Neuron (in vitro differentiated cells): ENCODE measurements around the gene PARD3.

Source experiments
- H2AFZ ChIP-seq: one replicate; pipeline ENCODE4 v1.6.1; 2013; ENCODE audit warnings: low read depth, mild to moderate bottlenecking, inconsistent platforms, low read length, moderate library complexity
- H3K27me3 ChIP-seq: one replicate; pipeline ENCODE4 v1.6.1; 2013; ENCODE audit warnings: low read length; ENCODE audit not compliant: insufficient read depth
- H3K36me3 ChIP-seq: one replicate; pipeline ENCODE4 v1.6.1; 2013; ENCODE audit warnings: low read length; ENCODE audit not compliant: insufficient read depth
- H3K4me1 ChIP-seq: one replicate; pipeline ENCODE4 v1.6.1; 2013; ENCODE audit warnings: low read length; ENCODE audit not compliant: insufficient read depth
- H3K4me3 ChIP-seq: 2 replicates; pipeline ENCODE4 v1.5.1; 2013; ENCODE audit warnings: mild to moderate bottlenecking, low read length, moderate library complexity
- H3K9me3 ChIP-seq: one replicate; pipeline ENCODE4 v1.6.1; 2013; ENCODE audit warnings: low read length

Gene PARD3

GRCh38 chr10:34732926-34733325 is 82.2 kb downstream of the PARD3 start:
- no peaks in the 10 kb centered on the region for H3K36me3 ChIP-seq
- H3K4me3 ChIP-seq = no peak overlapping the region
- peaks cover 9% of the 10 kb centered on the region for H3K4me1 ChIP-seq
- peaks cover 3% of the 10 kb centered on the region for H3K9me3 ChIP-seq
- H2AFZ ChIP-seq = no peak overlapping the region
- no peaks in the 10 kb centered on the region for H3K27me3 ChIP-seq

- Histone ChIP-seq H3K4me1 (peaks cover 16% of the 10 kb centered on the region), H3K27me3 (no peaks in the 10 kb centered on the region), H3K36me3 (no peaks in the 10 kb centered on the region)
Observed at GRCh38 chr10:34731885-34732701, 83.0 kb downstream of the PARD3 start.

GRCh38 chr10:34731213-34731612 is 83.9 kb downstream of the PARD3 start:
- H3K27me3 ChIP-seq = no peaks in the 10 kb centered on the region
- peaks cover 18% of the 10 kb centered on the region for H3K4me1 ChIP-seq
- no peak overlapping the region for H2AFZ ChIP-seq
- no peaks in the 10 kb centered on the region for H3K9me3 ChIP-seq
- H3K4me3 ChIP-seq = no peak overlapping the region
- H3K36me3 ChIP-seq = no peaks in the 10 kb centered on the region

More at GRCh38 chr10:34731885-34732701, 83.0 kb downstream of the PARD3 start:
- Histone ChIP-seq H3K9me3 (no peaks in the 10 kb centered on the region), H3K4me3 (no peak overlapping the region), H2AFZ (no peak overlapping the region)

- Histone ChIP-seq H3K9me3 (no peaks in the 10 kb centered on the region), H3K27me3 (no peaks in the 10 kb centered on the region), H3K4me1 (peaks cover 18% of the 10 kb centered on the region), H3K4me3 (no peak overlapping the region), H2AFZ (no peak overlapping the region), H3K36me3 (no peaks in the 10 kb centered on the region)
Observed at GRCh38 chr10:34730726-34731125, 84.4 kb downstream of the PARD3 start.

- H3K36me3 ChIP-seq = no peaks in the 10 kb centered on the region
- H3K9me3 ChIP-seq = no peaks in the 10 kb centered on the region
- H2AFZ ChIP-seq = no peak overlapping the region
Observed at GRCh38 chr10:34729619-34730018, 85.5 kb downstream of the PARD3 start.

GRCh38 chr10:34728361-34728760 is 86.7 kb downstream of the PARD3 start:
- peaks cover 18% of the 10 kb centered on the region for H3K4me1 ChIP-seq
- no peak overlapping the region for H2AFZ ChIP-seq
- H3K9me3 ChIP-seq = no peaks in the 10 kb centered on the region
- H3K27me3 ChIP-seq = no peaks in the 10 kb centered on the region
- no peak overlapping the region for H3K4me3 ChIP-seq
- no peaks in the 10 kb centered on the region for H3K36me3 ChIP-seq

More at GRCh38 chr10:34729619-34730018, 85.5 kb downstream of the PARD3 start:
- no peaks in the 10 kb centered on the region for H3K27me3 ChIP-seq
- H3K4me3 ChIP-seq = no peak overlapping the region
- peaks cover 18% of the 10 kb centered on the region for H3K4me1 ChIP-seq

GRCh38 chr10:34727595-34728033 is 87.5 kb downstream of the PARD3 start:
- no peaks in the 10 kb centered on the region for H3K36me3 ChIP-seq
- no peaks in the 10 kb centered on the region for H3K9me3 ChIP-seq
- no peak overlapping the region for H2AFZ ChIP-seq
- peaks cover 18% of the 10 kb centered on the region for H3K4me1 ChIP-seq
- H3K27me3 ChIP-seq = no peaks in the 10 kb centered on the region
- H3K4me3 ChIP-seq = no peak overlapping the region

GRCh38 chr10:34726862-34727261 is 88.2 kb downstream of the PARD3 start:
- no peaks in the 10 kb centered on the region for H3K36me3 ChIP-seq
- H3K4me3 ChIP-seq = no peak overlapping the region
- H2AFZ ChIP-seq = no peak overlapping the region
- H3K4me1 ChIP-seq = peaks cover 14% of the 10 kb centered on the region
- H3K27me3 ChIP-seq = no peaks in the 10 kb centered on the region
- H3K9me3 ChIP-seq = no peaks in the 10 kb centered on the region

- Histone ChIP-seq H3K27me3 (no peaks in the 10 kb centered on the region), H2AFZ (no peak overlapping the region), H3K9me3 (no peaks in the 10 kb centered on the region), H3K4me1 (peaks cover 18% of the 10 kb centered on the region), H3K36me3 (no peaks in the 10 kb centered on the region), H3K4me3 (no peak overlapping the region)
Observed at GRCh38 chr10:34723750-34724149, 91.3 kb downstream of the PARD3 start.

GRCh38 chr10:34722404-34722803 is 92.7 kb downstream of the PARD3 start:
- H3K27me3 ChIP-seq = no peaks in the 10 kb centered on the region
- H3K9me3 ChIP-seq = no peaks in the 10 kb centered on the region
- no peak overlapping the region for H3K4me3 ChIP-seq
- no peak overlapping the region for H2AFZ ChIP-seq
- peaks cover 7% of the 10 kb centered on the region for H3K4me1 ChIP-seq
- H3K36me3 ChIP-seq = no peaks in the 10 kb centered on the region

- peaks cover 3% of the 10 kb centered on the region for H3K4me1 ChIP-seq
- no peak overlapping the region for H3K4me3 ChIP-seq
- H3K9me3 ChIP-seq = no peaks in the 10 kb centered on the region
- H3K36me3 ChIP-seq = no peaks in the 10 kb centered on the region
- no peak overlapping the region for H2AFZ ChIP-seq
- H3K27me3 ChIP-seq = no peaks in the 10 kb centered on the region
Observed at GRCh38 chr10:34721208-34721840, 93.8 kb downstream of the PARD3 start.

GRCh38 chr10:34719746-34720145 is 95.3 kb downstream of the PARD3 start:
- Histone ChIP-seq H3K27me3 (no peaks in the 10 kb centered on the region), H2AFZ (no peak overlapping the region), H3K36me3 (no peaks in the 10 kb centered on the region), H3K4me1 (peaks cover 3% of the 10 kb centered on the region), H3K9me3 (no peaks in the 10 kb centered on the region), H3K4me3 (no peak overlapping the region)

- Histone ChIP-seq H3K4me1 (peaks cover 3% of the 10 kb centered on the region), H3K9me3 (no peaks in the 10 kb centered on the region), H2AFZ (no peak overlapping the region), H3K27me3 (no peaks in the 10 kb centered on the region), H3K4me3 (no peak overlapping the region), H3K36me3 (no peaks in the 10 kb centered on the region)
Observed at GRCh38 chr10:34719328-34719727, 95.8 kb downstream of the PARD3 start.
